ENCODE data around the gene REEP3.

The REEP3 gene

GRCh38 chr10:63584725-63585035 is 63.5 kb downstream of the REEP3 start:
- in situ Hi-C loops (cut with MboI; ENCODE audit: low sequenced_read_pairs), result no loop called here

GRCh38 chr10:63585041-63585440 is 63.8 kb downstream of the REEP3 start:
- in situ Hi-C loops (cut with MboI; ENCODE audit: low sequenced_read_pairs), result no loop called here

- in situ Hi-C loops (cut with MboI; ENCODE audit: low sequenced_read_pairs), result no loop called here
Measured at GRCh38 chr10:63586043-63586442, 64.8 kb downstream of the REEP3 start.

- in situ Hi-C loops (cut with MboI; ENCODE audit: low sequenced_read_pairs), result no loop called here
Measured at GRCh38 chr10:63587191-63587590, 66.0 kb downstream of the REEP3 start.

GRCh38 chr10:63588436-63589167 is 67.4 kb downstream of the REEP3 start:
- in situ Hi-C loops (cut with MboI; ENCODE audit: low sequenced_read_pairs), result no loop called here

GRCh38 chr10:63591600-63592379 is 70.6 kb downstream of the REEP3 start:
- in situ Hi-C loops (cut with MboI; ENCODE audit: low sequenced_read_pairs), result no loop called here

- in situ Hi-C loops (cut with MboI; ENCODE audit: low sequenced_read_pairs), result no loop called here
Measured at GRCh38 chr10:63593576-63593975, 72.4 kb downstream of the REEP3 start.

- in situ Hi-C loops (cut with MboI; ENCODE audit: low sequenced_read_pairs), result no loop called here
Measured at GRCh38 chr10:63595072-63595471, 73.9 kb downstream of the REEP3 start.

- in situ Hi-C loops (cut with MboI; ENCODE audit: low sequenced_read_pairs), result no loop called here
Measured at GRCh38 chr10:63596924-63597323, 75.7 kb downstream of the REEP3 start.

GRCh38 chr10:63600540-63600939 is 79.3 kb downstream of the REEP3 start:
- in situ Hi-C loops (cut with MboI; ENCODE audit: low sequenced_read_pairs), result no loop called here

GRCh38 chr10:63603709-63604445 is 82.7 kb downstream of the REEP3 start:
- in situ Hi-C loops (cut with MboI; ENCODE audit: low sequenced_read_pairs), result no loop called here

- in situ Hi-C loops (cut with MboI; ENCODE audit: low sequenced_read_pairs), result no loop called here
Measured at GRCh38 chr10:63605197-63605967, 84.2 kb downstream of the REEP3 start.

- in situ Hi-C loops (cut with MboI; ENCODE audit: low sequenced_read_pairs), result no loop called here
Measured at GRCh38 chr10:63608511-63608910, 87.3 kb downstream of the REEP3 start.

- in situ Hi-C loops (cut with MboI; ENCODE audit: low sequenced_read_pairs), result no loop called here
Measured at GRCh38 chr10:63611078-63611477, 89.9 kb downstream of the REEP3 start.

GRCh38 chr10:63614371-63614891 is 93.2 kb downstream of the REEP3 start:
- in situ Hi-C loops (cut with MboI; ENCODE audit: low sequenced_read_pairs), result no loop called here

GRCh38 chr10:63618552-63618951 is 97.4 kb downstream of the REEP3 start:
- in situ Hi-C loops (cut with MboI; ENCODE audit: low sequenced_read_pairs), result no loop called here

GRCh38 chr10:63619426-63619825 is 98.2 kb downstream of the REEP3 start:
- in situ Hi-C loops (cut with MboI; ENCODE audit: low sequenced_read_pairs), result no loop called here

- in situ Hi-C loops (cut with MboI; ENCODE audit: low sequenced_read_pairs), result no loop called here
Measured at GRCh38 chr10:63622097-63622496, 100.9 kb downstream of the REEP3 start.

GRCh38 chr10:63624701-63625100 is 103.5 kb downstream of the REEP3 start:
- in situ Hi-C loops (cut with MboI; ENCODE audit: low sequenced_read_pairs), result no loop called here

GRCh38 chr10:63627396-63627795 is 106.2 kb downstream of the REEP3 start:
- in situ Hi-C loops (cut with MboI; ENCODE audit: low sequenced_read_pairs), result no loop called here

GRCh38 chr10:63627881-63628296 is 106.7 kb downstream of the REEP3 start:
- in situ Hi-C loops (cut with MboI; ENCODE audit: low sequenced_read_pairs), result no loop called here

Data from HL-60/S4 (cell line).